K562 (cell line): ENCODE data around the gene ALKBH3. TPM values are rescaled to one million over a fixed set of nuclear protein-coding genes. Genes with fewer than 3 reads are reported as not detected.

ENCODE experiments used
- RREB1 ChIP-seq: fragments of 250-450 bp; sonication (Bioruptor Pico); IDR thresholded peaks from 2 replicates; pipeline ENCODE4 v1.4.0; 2020
- SIN3A ChIP-seq, 2 experiments: fragments of 150-350 bp in 1 of 2; IDR thresholded peaks; 2 replicates each; pipeline ENCODE4 v1.6.1; 2011 to 2016; ENCODE audit warnings: borderline replicate concordance in 2 of 2, low read depth in 2 of 2, low read length in 2 of 2, mild to moderate bottlenecking in 2 of 2, moderate library complexity in 2 of 2; ENCODE audit not compliant: control insufficient read depth in 1 of 2
- STAT5A ChIP-seq: IDR thresholded peaks from 2 replicates; pipeline ENCODE4 v1.6.1; 2012; ENCODE audit warnings: low read length, inconsistent platforms, borderline replicate concordance
- TRIM28 ChIP-seq: fragments of 450-650 bp; IDR thresholded peaks from 2 replicates; pipeline ENCODE4 v1.6.1; 2017
- ZFP91 ChIP-seq: sonication (generic); formaldehyde crosslinking; IDR thresholded peaks from 2 replicates; pipeline ENCODE4 v1.8.0; 2022; ENCODE audit warnings: mild to moderate bottlenecking, missing genetic modification reagents
- polyA plus RNA-seq, 8 experiments: library from polyadenylated mRNA; depleted of rRNA in 4 of 8; stranded (reverse) in 5 of 8; unstranded in 3 of 8; fragments of >200 nt; fragmentation: Nextera tagmentation in 2 of 8; fragmentation: Illumina TruSeq in 1 of 8; extraction: Ambion mirVana in 2 of 8; extraction: Trizol in 1 of 8; gene quantifications; 2 replicates each; pipeline versions ENCODE4 v1.2.1 to v1.2.3, GENCODE V29; 2011 to 2014; ENCODE audit warnings: inconsistent platforms in 1 of 8, missing spikeins in 1 of 8
- total RNA-seq, 7 experiments: library from RNA; depleted of rRNA in 6 of 7; stranded (reverse); fragments of >200 nt in 6 of 7; fragmentation: Illumina TruSeq in 2 of 7; extraction: Trizol in 2 of 7; gene quantifications; 2 replicates each; pipeline versions ENCODE4 v1.2.1 to v1.2.3, GENCODE V29; 2011 to 2021; ENCODE audit warnings: low replicate concordance in 1 of 7
- TF ChIP-seq, protein P1 (sequence below): fragments of 250-450 bp; sonication (Bioruptor Pico); IDR thresholded peaks from 2 replicates; pipeline ENCODE4 v1.4.0; 2020; ENCODE audit warnings: mild to moderate bottlenecking, moderate library complexity

ALKBH3 gene
- total and polyA plus RNA-seq, 9 of the 15 experiments (the other 6 are each of a cell fraction or from before 2014, with no cell fraction given) = 16.0 to 49.9 (median 36.5) TPM

DNA sequence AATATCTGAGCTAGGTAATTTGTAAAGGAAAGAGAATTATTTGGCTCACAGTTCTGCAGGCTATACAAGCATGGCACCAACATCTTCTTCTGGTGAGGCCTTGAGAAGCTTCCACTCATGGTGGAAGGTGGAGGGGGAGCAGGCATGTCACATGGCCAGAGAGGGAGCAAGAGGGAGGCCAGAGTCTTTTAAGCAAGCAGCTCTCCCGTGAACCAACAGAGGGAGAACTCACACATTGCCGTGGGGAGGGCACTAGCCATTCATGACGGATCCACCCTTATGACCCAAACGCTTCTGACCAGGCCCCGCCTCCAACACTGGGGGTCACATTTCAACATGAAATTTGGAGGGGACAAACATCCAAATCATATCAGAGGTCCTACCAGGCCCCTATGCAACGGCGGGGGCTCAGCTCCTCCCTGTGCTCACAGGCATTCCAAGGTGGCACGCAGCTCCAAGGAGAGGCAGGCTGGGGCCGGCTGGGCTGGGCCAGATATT lies 66.4 kb downstream of the ALKBH3 start (continued):
- TF ChIP-seq ZFP91 (CRISPR knock-in tag) (no peak), STAT5A (no peak), SIN3A (IDR thresholded peaks at IDR 0.05; ENCODE audit: borderline replicate concordance in 2 of 2, control insufficient read depth in 1 of 2, low read depth in 2 of 2, low read length in 2 of 2) (no peak), TRIM28 (no peak), RREB1 (no peak)
- TF ChIP-seq, protein P1, sequence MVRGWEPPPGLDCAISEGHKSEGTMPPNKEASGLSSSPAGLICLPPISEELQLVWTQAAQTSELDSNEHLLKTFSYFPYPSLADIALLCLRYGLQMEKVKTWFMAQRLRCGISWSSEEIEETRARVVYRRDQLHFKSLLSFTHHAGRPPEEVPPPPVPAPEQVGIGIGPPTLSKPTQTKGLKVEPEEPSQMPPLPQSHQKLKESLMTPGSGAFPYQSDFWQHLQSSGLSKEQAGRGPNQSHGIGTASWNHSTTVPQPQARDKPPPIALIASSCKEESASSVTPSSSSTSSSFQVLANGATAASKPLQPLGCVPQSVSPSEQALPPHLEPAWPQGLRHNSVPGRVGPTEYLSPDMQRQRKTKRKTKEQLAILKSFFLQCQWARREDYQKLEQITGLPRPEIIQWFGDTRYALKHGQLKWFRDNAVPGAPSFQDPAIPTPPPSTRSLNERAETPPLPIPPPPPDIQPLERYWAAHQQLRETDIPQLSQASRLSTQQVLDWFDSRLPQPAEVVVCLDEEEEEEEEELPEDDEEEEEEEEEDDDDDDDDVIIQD (CRISPR knock-in tag) = no peak
